ENCODE measurements around the gene PPT2. TPM values are rescaled to one million over a fixed set of nuclear protein-coding genes. Genes with fewer than 3 reads are reported as not detected.

Gene PPT2
- total and polyA plus RNA-seq, 9 donors: 33.5 to 63.9 (median 43.9) TPM

GRCh38 chr6:32194825-32195651, 41.1 kb downstream of the PPT2 start:
- intact Hi-C loops (cut with DNase I): loop anchor here in 1 of 4 donors (10.0 kb wide), 1 partner anchor 780 kb away; no protein-coding TSS in a partner anchor
- peak overlapping the region; percentile 63 to 85 for H3K27ac ChIP-seq
- no peak for TF ChIP-seq EP300 (IDR thresholded peaks at IDR 0.05)
- TF ChIP-seq, protein P1, sequence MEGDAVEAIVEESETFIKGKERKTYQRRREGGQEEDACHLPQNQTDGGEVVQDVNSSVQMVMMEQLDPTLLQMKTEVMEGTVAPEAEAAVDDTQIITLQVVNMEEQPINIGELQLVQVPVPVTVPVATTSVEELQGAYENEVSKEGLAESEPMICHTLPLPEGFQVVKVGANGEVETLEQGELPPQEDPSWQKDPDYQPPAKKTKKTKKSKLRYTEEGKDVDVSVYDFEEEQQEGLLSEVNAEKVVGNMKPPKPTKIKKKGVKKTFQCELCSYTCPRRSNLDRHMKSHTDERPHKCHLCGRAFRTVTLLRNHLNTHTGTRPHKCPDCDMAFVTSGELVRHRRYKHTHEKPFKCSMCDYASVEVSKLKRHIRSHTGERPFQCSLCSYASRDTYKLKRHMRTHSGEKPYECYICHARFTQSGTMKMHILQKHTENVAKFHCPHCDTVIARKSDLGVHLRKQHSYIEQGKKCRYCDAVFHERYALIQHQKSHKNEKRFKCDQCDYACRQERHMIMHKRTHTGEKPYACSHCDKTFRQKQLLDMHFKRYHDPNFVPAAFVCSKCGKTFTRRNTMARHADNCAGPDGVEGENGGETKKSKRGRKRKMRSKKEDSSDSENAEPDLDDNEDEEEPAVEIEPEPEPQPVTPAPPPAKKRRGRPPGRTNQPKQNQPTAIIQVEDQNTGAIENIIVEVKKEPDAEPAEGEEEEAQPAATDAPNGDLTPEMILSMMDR (IDR thresholded peaks at IDR 0.05): peak in 1 of 3 donors; percentile 42
- peak; percentile 84 for TF ChIP-seq POLR2A (IDR thresholded peaks at IDR 0.05)
- 15 to 16% (median 16%) methylated on average over 15 of the region's 15 CpGs for WGBS, 3 donors
- H3K4me1 ChIP-seq (ENCODE audit: insufficient read depth): peaks cover 6% of the 10 kb centered on the region
- peak overlapping the region; percentile 29 for H3K4me3 ChIP-seq
- no peaks in the 10 kb centered on the region for H3K9me3 ChIP-seq
- peak in 4 of 5 donors; percentile 52 to 65 (median 54) for DNase-seq
- H3K36me3 ChIP-seq: no peaks in the 10 kb centered on the region
- H3K27me3 ChIP-seq: no peaks in the 10 kb centered on the region

- Histone ChIP-seq H3K9me3 (no peaks in the 10 kb centered on the region), H3K36me3 (no peaks in the 10 kb centered on the region), H3K27ac (peak overlapping the region in 1 of 2 donors; percentile 98), H3K4me3 (peak overlapping the region; percentile 83), H3K27me3 (no peaks in the 10 kb centered on the region), H3K4me1 (ENCODE audit: insufficient read depth) (peaks cover 6% of the 10 kb centered on the region)
- WGBS, 3 donors: 0 to 2% (median 1%) methylated on average over 14 to 25 of the region's 25 CpGs
- intact Hi-C loops (cut with DNase I): loop anchor here in 1 of 4 donors (10.0 kb wide), 1 partner anchor 779 kb away; no protein-coding TSS in a partner anchor
- TF ChIP-seq, protein P1 (IDR thresholded peaks at IDR 0.05): peak; percentile 72 to 91 (median 73)
- no peak for TF ChIP-seq POLR2A (IDR thresholded peaks at IDR 0.05)
- peak; percentile 100 for DNase-seq
Measured at GRCh38 chr6:32195652-32195901, 41.6 kb downstream of the PPT2 start.

- Histone ChIP-seq H3K4me3 (peak overlapping the region; percentile 83), H3K4me1 (ENCODE audit: insufficient read depth) (peaks cover 3% of the 10 kb centered on the region), H3K27me3 (no peaks in the 10 kb centered on the region), H3K36me3 (no peaks in the 10 kb centered on the region), H3K9me3 (no peaks in the 10 kb centered on the region), H3K27ac (peak overlapping the region; percentile 98)
- intact Hi-C loops (cut with DNase I): loop anchor here in 1 of 4 donors (10.0 kb wide), 1 partner anchor 779 kb away; no protein-coding TSS in a partner anchor
- WGBS, 3 donors: 0 to 1% (median 1%) methylated on average over 40 to 58 of the region's 58 CpGs
- TF ChIP-seq POLR2A (IDR thresholded peaks at IDR 0.05) (peak; percentile 100), EP300 (IDR thresholded peaks at IDR 0.05) (peak; percentile 96)
- TF ChIP-seq, protein P1 (IDR thresholded peaks at IDR 0.05): no peak
- peak; percentile 95 to 97 (median 97) for DNase-seq
Measured at GRCh38 chr6:32195902-32196681, 42.2 kb downstream of the PPT2 start.
